Measurements from ENCODE around the gene ZSCAN5C.
A peak's percentile ranks its signal among the peaks of the same experiment; 100 is the strongest.
"Not testable (repeated sequence)": the region's sequence is repeated elsewhere in the genome, so short reads cannot be mapped to it uniquely, and the experiment has no call there.

The ZSCAN5C gene

GRCh38 chr19:56193981-56194640 is 8.0 kb upstream of the ZSCAN5C start:
- no peak overlapping the region for H3K4me3 ChIP-seq (ENCODE audit: low read depth, low read length)
- TF ChIP-seq CTCF (IDR thresholded peaks at IDR 0.05; ENCODE audit: borderline replicate concordance, insufficient read depth, low read depth, low read length), result no peak

- not testable (repeated sequence) for H3K4me3 ChIP-seq (ENCODE audit: low read depth, low read length)
Observed at GRCh38 chr19:56197646-56198045, 4.4 kb upstream of the ZSCAN5C start, which contains the start of gene ZSCAN5B. Gene ZSCAN5B, minus strand, starts transcription at chr19:56197783. Its CDS starts 4,731 bp downstream, at chr19:56193052.

GRCh38 chr19:56199687-56200086 is 2.4 kb upstream of the ZSCAN5C start:
- no peak for TF ChIP-seq CTCF (IDR thresholded peaks at IDR 0.05; ENCODE audit: borderline replicate concordance, insufficient read depth, low read depth, low read length)
- H3K4me3 ChIP-seq (ENCODE audit: low read depth, low read length), result no peak overlapping the region

- not testable (repeated sequence) for H3K4me3 ChIP-seq (ENCODE audit: low read depth, low read length)
Observed at GRCh38 chr19:56207581-56207980, 5.5 kb downstream of the ZSCAN5C start.

- TF ChIP-seq CTCF (IDR thresholded peaks at IDR 0.05; ENCODE audit: borderline replicate concordance, insufficient read depth, low read depth, low read length), result no peak
Observed at GRCh38 chr19:56209091-56209490, 7.0 kb downstream of the ZSCAN5C start.

GRCh38 chr19:56210036-56210435 is 8.0 kb downstream of the ZSCAN5C start:
- H3K4me3 ChIP-seq (ENCODE audit: low read depth, low read length), result not testable (repeated sequence)

More at GRCh38 chr19:56209091-56209490, 7.0 kb downstream of the ZSCAN5C start:
- H3K4me3 ChIP-seq (ENCODE audit: low read depth, low read length), result no peak overlapping the region

- TF ChIP-seq CTCF (IDR thresholded peaks at IDR 0.05; ENCODE audit: borderline replicate concordance, insufficient read depth, low read depth, low read length), result no peak
Observed at GRCh38 chr19:56211718-56212117, 9.6 kb downstream of the ZSCAN5C start.

GRCh38 chr19:56217039-56217949 is 15.2 kb downstream of the ZSCAN5C start:
- TF ChIP-seq CTCF (IDR thresholded peaks at IDR 0.05; ENCODE audit: borderline replicate concordance, insufficient read depth, low read depth, low read length), result no peak
- peak overlapping the region; percentile 26 for H3K4me3 ChIP-seq (ENCODE audit: low read depth, low read length)

More at GRCh38 chr19:56211718-56212117, 9.6 kb downstream of the ZSCAN5C start:
- no peak overlapping the region for H3K4me3 ChIP-seq (ENCODE audit: low read depth, low read length)

All from GM12875 (cell line).